C4-2B (cell line): ENCODE data around the gene SPACDR.

Experiments used
- H3K27ac ChIP-seq: fragments of 450-650 bp; 2 replicates; pipeline ENCODE4 v1.5.1; 2017
- CTCF ChIP-seq: fragments of 450-650 bp; conservative IDR thresholded peaks from 2 replicates; pipeline ENCODE4 v1.5.1; 2017; ENCODE audit warnings: mild to moderate bottlenecking
- ZFX ChIP-seq: fragments of 450-650 bp; IDR thresholded peaks from 2 replicates; pipeline ENCODE4 v1.6.1; 2017

Gene SPACDR

GRCh38 chr7:100496509-100496908 lies 32.4 kb upstream of the SPACDR start:
- TF ChIP-seq CTCF, result no peak
- TF ChIP-seq ZFX, result no peak
- no peak overlapping the region for H3K27ac ChIP-seq

- TF ChIP-seq CTCF (no peak), ZFX (no peak)
These were observed 29.6 kb upstream of the SPACDR start for GRCh38 chr7:100493476-100494264.

DNA sequence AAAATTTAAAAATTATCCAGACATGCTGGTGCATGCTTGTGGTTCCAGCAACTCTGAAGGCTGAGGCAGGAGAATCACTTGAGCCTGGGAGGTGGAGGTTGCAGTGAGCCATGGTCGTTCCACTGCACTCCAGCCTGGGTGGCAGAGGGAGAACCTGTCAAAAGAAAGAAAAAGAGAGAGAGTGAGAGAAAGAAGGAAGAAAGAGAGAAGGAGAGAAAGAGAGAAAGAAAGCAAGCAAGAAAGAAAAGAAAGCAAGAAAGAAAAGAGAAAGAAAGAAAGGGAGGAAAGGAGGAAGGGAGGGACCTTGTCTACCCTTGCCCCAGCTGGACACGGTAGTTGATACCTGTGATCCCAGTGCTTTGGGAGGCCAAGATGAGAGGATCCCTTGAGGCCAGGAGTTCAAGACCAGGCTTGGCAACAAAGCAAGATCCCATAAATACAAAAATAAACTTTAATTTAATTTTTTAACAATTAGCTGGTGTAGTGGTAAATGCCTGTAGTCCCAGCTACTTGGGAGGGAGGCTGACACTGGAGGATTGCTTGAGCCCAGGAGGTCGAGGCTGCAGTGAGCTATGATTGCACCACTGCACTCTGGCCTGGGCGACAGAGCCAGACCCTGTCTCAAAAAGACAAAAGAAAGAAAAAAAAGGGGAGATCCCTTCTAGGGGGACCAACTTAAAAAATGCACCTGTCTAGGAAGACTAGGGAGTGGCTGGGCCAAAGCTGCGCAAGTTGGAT lies 28.8 kb upstream of the SPACDR start:
- no peak for TF ChIP-seq CTCF
- TF ChIP-seq ZFX, result no peak
- H3K27ac ChIP-seq, result no peak overlapping the region

More at GRCh38 chr7:100493476-100494264, 29.6 kb upstream of the SPACDR start:
- no peak overlapping the region for H3K27ac ChIP-seq

- no peak overlapping the region for H3K27ac ChIP-seq
- TF ChIP-seq CTCF (no peak), ZFX (no peak)
These were observed 27.1 kb upstream of the SPACDR start for GRCh38 chr7:100491192-100491578.

GRCh38 chr7:100490483-100491191 lies 26.6 kb upstream of the SPACDR start:
- no peak overlapping the region for H3K27ac ChIP-seq
- TF ChIP-seq ZFX (no peak), CTCF (no peak)

DNA sequence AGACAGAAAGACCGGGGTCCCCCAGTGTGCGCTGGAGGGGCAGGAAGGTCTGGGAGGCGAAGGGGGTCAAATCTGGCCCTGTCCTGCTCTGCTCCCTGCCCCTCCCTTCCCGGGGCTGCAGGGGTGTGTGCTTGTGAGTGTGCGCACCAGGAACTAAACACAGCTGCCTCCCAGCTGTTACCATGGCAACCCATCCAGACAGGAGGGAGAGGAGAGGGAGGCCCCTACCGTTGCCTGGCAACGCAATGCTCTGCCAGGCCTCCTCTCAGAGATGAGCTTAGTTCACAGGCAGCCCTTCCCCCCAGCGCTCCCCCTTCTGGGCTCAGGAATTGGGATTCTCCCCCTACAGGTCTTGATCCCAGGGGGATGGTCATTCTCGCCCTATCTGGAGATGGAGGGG lies 25.8 kb upstream of the SPACDR start:
- no peak for TF ChIP-seq CTCF
- H3K27ac ChIP-seq, result no peak overlapping the region

- TF ChIP-seq CTCF, result no peak
- no peak for TF ChIP-seq ZFX
- H3K27ac ChIP-seq, result no peak overlapping the region
These were observed 25.1 kb upstream of the SPACDR start for GRCh38 chr7:100489121-100489520.
